WI38 (cell line): ENCODE data around the gene F2RL2.

Experiments
- H3K4me3 ChIP-seq: 2 replicates; pipeline ENCODE4 v1.5.1; 2011; ENCODE audit warnings: low read depth, mild to moderate bottlenecking, control low read depth, low read length
- CTCF ChIP-seq: IDR thresholded peaks from 2 replicates; pipeline ENCODE4 v1.5.1; 2012; ENCODE audit warnings: low read depth, mild to moderate bottlenecking, control low read depth, low read length

Gene F2RL2

GRCh38 chr5:76622973-76623596, at the start of gene F2RL2:
F2RL2 (minus strand) TSS chr5:76623403; CDS start chr5:76623230, 173 bp downstream.
- TF ChIP-seq CTCF = no peak
- peak within 1 kb of the TSS; percentile 63 for H3K4me3 ChIP-seq

GRCh38 chr5:76672242-76672641, 49.0 kb upstream of the F2RL2 start:
- no peak overlapping the region for H3K4me3 ChIP-seq
- TF ChIP-seq CTCF = no peak

GRCh38 chr5:76670508-76670907, 47.3 kb upstream of the F2RL2 start:
- no peak overlapping the region for H3K4me3 ChIP-seq
- TF ChIP-seq CTCF = no peak

GRCh38 chr5:76669245-76669644, 46.0 kb upstream of the F2RL2 start:
- TF ChIP-seq CTCF = no peak
- no peak overlapping the region for H3K4me3 ChIP-seq

GRCh38 chr5:76667495-76667894, 44.3 kb upstream of the F2RL2 start:
- no peak overlapping the region for H3K4me3 ChIP-seq
- no peak for TF ChIP-seq CTCF

- no peak overlapping the region for H3K4me3 ChIP-seq
- TF ChIP-seq CTCF = no peak
Observed at GRCh38 chr5:76664079-76664478, 40.9 kb upstream of the F2RL2 start.

- no peak overlapping the region for H3K4me3 ChIP-seq
- TF ChIP-seq CTCF = no peak
Observed at GRCh38 chr5:76663573-76663972, 40.4 kb upstream of the F2RL2 start.
